ENCODE results near the gene NME7. TPM values are rescaled to one million over a fixed set of nuclear protein-coding genes. Genes with fewer than 3 reads are reported as not detected.

Gene NME7
- total RNA-seq, 4 donors from 2014 or later, result 5.0 to 8.9 (median 8.4) TPM

- WGBS, 2 donors, result 83 to 88% methylated on average over 1 of the region's 1 CpG
- intact Hi-C loops (cut with DNase I; ENCODE audit: low total_unique reads), result no loop called here
- H3K4me3 ChIP-seq (ENCODE audit: low read depth, poor library complexity, severe bottlenecking), result no peak overlapping the region
- TF ChIP-seq, protein P1, sequence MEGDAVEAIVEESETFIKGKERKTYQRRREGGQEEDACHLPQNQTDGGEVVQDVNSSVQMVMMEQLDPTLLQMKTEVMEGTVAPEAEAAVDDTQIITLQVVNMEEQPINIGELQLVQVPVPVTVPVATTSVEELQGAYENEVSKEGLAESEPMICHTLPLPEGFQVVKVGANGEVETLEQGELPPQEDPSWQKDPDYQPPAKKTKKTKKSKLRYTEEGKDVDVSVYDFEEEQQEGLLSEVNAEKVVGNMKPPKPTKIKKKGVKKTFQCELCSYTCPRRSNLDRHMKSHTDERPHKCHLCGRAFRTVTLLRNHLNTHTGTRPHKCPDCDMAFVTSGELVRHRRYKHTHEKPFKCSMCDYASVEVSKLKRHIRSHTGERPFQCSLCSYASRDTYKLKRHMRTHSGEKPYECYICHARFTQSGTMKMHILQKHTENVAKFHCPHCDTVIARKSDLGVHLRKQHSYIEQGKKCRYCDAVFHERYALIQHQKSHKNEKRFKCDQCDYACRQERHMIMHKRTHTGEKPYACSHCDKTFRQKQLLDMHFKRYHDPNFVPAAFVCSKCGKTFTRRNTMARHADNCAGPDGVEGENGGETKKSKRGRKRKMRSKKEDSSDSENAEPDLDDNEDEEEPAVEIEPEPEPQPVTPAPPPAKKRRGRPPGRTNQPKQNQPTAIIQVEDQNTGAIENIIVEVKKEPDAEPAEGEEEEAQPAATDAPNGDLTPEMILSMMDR (IDR thresholded peaks at IDR 0.05), result no peak
- TF ChIP-seq POLR2A (IDR thresholded peaks at IDR 0.05), result no peak
- no peak for DNase-seq (ENCODE audit: low spot score in 2 of 2)
These were observed 269.2 kb downstream of the NME7 start for GRCh38 chr1:169098380-169098779.

- WGBS, 2 donors, result 49 to 62% methylated on average over 4 of the region's 4 CpGs
- H3K4me3 ChIP-seq (ENCODE audit: low read depth, poor library complexity, severe bottlenecking), result no peak overlapping the region
- no peak for DNase-seq (ENCODE audit: low spot score in 2 of 2)
- TF ChIP-seq, protein P1 (IDR thresholded peaks at IDR 0.05), result no peak
- no peak for TF ChIP-seq POLR2A (IDR thresholded peaks at IDR 0.05)
- intact Hi-C loops (cut with DNase I; ENCODE audit: low total_unique reads), result no loop called here
These were observed 272.6 kb downstream of the NME7 start for GRCh38 chr1:169094897-169095569.

- TF ChIP-seq, protein P1 (IDR thresholded peaks at IDR 0.05), result no peak
- no peak for TF ChIP-seq POLR2A (IDR thresholded peaks at IDR 0.05)
- intact Hi-C loops (cut with DNase I; ENCODE audit: low total_unique reads), result no loop called here
- WGBS, 2 donors, result 85 to 94% methylated on average over 2 of the region's 2 CpGs
- H3K4me3 ChIP-seq (ENCODE audit: low read depth, poor library complexity, severe bottlenecking), result no peak overlapping the region
- no peak for DNase-seq (ENCODE audit: low spot score in 2 of 2)
These were observed 275.2 kb downstream of the NME7 start for GRCh38 chr1:169092399-169092798.

- intact Hi-C loops (cut with DNase I; ENCODE audit: low total_unique reads), result no loop called here
- 85 to 87% methylated on average over 4 of the region's 4 CpGs for WGBS, 2 donors
- no peak for TF ChIP-seq POLR2A (IDR thresholded peaks at IDR 0.05)
- TF ChIP-seq, protein P1 (IDR thresholded peaks at IDR 0.05), result no peak
- no peak overlapping the region for H3K4me3 ChIP-seq (ENCODE audit: low read depth, poor library complexity, severe bottlenecking)
- DNase-seq (ENCODE audit: low spot score in 2 of 2), result no peak
These were observed 276.1 kb downstream of the NME7 start for GRCh38 chr1:169091480-169091941.

- no peak overlapping the region for H3K4me3 ChIP-seq (ENCODE audit: low read depth, poor library complexity, severe bottlenecking)
- DNase-seq (ENCODE audit: low spot score in 2 of 2), result no peak
- intact Hi-C loops (cut with DNase I; ENCODE audit: low total_unique reads), result no loop called here
- 68 to 75% methylated on average over 4 of the region's 4 CpGs for WGBS, 2 donors
- TF ChIP-seq, protein P1 (IDR thresholded peaks at IDR 0.05), result no peak
- no peak for TF ChIP-seq POLR2A (IDR thresholded peaks at IDR 0.05)
These were observed 276.7 kb downstream of the NME7 start for GRCh38 chr1:169090900-169091311.
